IMR-90 (cell line): Measurements from ENCODE around the gene EGFR. TPM values are rescaled to one million over a fixed set of nuclear protein-coding genes. Genes with fewer than 3 reads are reported as not detected.

Experiments
- ATAC-seq: fragments of 200-7000 bp; cut with Tn5 transposase; 2 replicates; pipeline ENCODE4 v1.9.1; 2020; ENCODE audit warnings: low read depth, mild to moderate bottlenecking, moderate library complexity
- BruUV-seq: library from RNA; stranded (reverse); fragments of 400-500 nt; replicated peaks from 2 replicates; lab custom pipeline; 2021; lab: Mats Ljungman, UMichigan
- CTCF ChIA-PET: fragments of 300-600 bp; formaldehyde crosslinking; extraction: SDS; loops from one replicate; lab custom pipeline; 2021; ENCODE audit warnings: antibody characterized with exemption; lab: Yijun Ruan, JAX
- POLR2A ChIA-PET: fragments of 300-600 bp; sonication (Branson Sonifier 250); formaldehyde crosslinking; loops from one replicate; lab custom pipeline; 2022; ENCODE audit warnings: antibody characterized with exemption; ENCODE audit not compliant: unreplicated experiment; lab: Charles Lee
- DNase-seq: peaks from one replicate; pipeline ENCODE4 v3.0.0; 2013
- H2AFZ ChIP-seq: replicated peaks from 2 replicates; pipeline ENCODE3; 2013; ENCODE audit warnings: low read length, mild to moderate bottlenecking; ENCODE audit not compliant: poor library complexity
- H2AK5ac ChIP-seq: 2 replicates; pipeline ENCODE4 v1.6.1; 2013; ENCODE audit warnings: low read depth, low read length, inconsistent platforms
- H2AK9ac ChIP-seq: replicated peaks from 2 replicates; pipeline ENCODE3; 2013; ENCODE audit warnings: mild to moderate bottlenecking, low read depth, low read length, moderate library complexity; ENCODE audit not compliant: poor library complexity
- H2BK120ac ChIP-seq: 2 replicates; pipeline ENCODE4 v1.6.1; 2013; ENCODE audit warnings: low read depth, low read length, inconsistent platforms
- H2BK15ac ChIP-seq: 3 replicates; pipeline ENCODE4 v1.6.1; 2013; ENCODE audit warnings: low read depth, low read length, inconsistent platforms
- H2BK20ac ChIP-seq: 2 replicates; pipeline ENCODE4 v1.6.1; 2013; ENCODE audit warnings: low read depth, mild to moderate bottlenecking, inconsistent platforms, low read length, moderate library complexity
- H2BK5ac ChIP-seq: 2 replicates; pipeline ENCODE4 v1.6.1; 2013; ENCODE audit warnings: mild to moderate bottlenecking, low read depth, low read length, inconsistent platforms; ENCODE audit not compliant: poor library complexity, severe bottlenecking
- H3K14ac ChIP-seq: replicated peaks from 2 replicates; pipeline ENCODE4 v1.6.1; 2013; ENCODE audit warnings: low read depth, low read length, inconsistent platforms
- H3K18ac ChIP-seq: 2 replicates; pipeline ENCODE4 v1.6.1; 2013; ENCODE audit warnings: low read depth, low read length, control low read depth
- H3K23ac ChIP-seq: 2 replicates; pipeline ENCODE4 v1.6.1; 2013; ENCODE audit warnings: low read depth, low read length, inconsistent platforms
- H3K27ac ChIP-seq: 2 replicates; pipeline ENCODE4 v1.5.1; 2013; ENCODE audit warnings: mild to moderate bottlenecking, control low read depth, low read length; ENCODE audit not compliant: insufficient read depth
- H3K27me3 ChIP-seq: 2 replicates; pipeline ENCODE4 v1.6.1; 2013; ENCODE audit warnings: low read length; ENCODE audit not compliant: control insufficient read depth, insufficient read depth
- H3K36me3 ChIP-seq: 2 replicates; pipeline ENCODE4 v1.6.1; 2013; ENCODE audit warnings: low read length, mixed read lengths; ENCODE audit not compliant: control insufficient read depth, insufficient read depth
- H3K4ac ChIP-seq: 2 replicates; pipeline ENCODE4 v1.6.1; 2013; ENCODE audit warnings: low read depth, low read length, inconsistent platforms
- H3K4me1 ChIP-seq: 2 replicates; pipeline ENCODE4 v1.6.1; 2013; ENCODE audit warnings: low read length, mixed read lengths; ENCODE audit not compliant: control insufficient read depth, insufficient read depth
- H3K4me2 ChIP-seq: 2 replicates; pipeline ENCODE4 v1.6.1; 2013; ENCODE audit warnings: low read depth, mild to moderate bottlenecking, control low read depth, low read length, moderate library complexity
- H3K4me3 ChIP-seq: 2 replicates; pipeline ENCODE4 v1.5.1; 2013; ENCODE audit warnings: low read depth, mild to moderate bottlenecking, control low read depth, low read length, moderate library complexity; ENCODE audit not compliant: insufficient read depth
- H3K56ac ChIP-seq: 2 replicates; pipeline ENCODE4 v1.6.1; 2013; ENCODE audit warnings: low read length, inconsistent platforms; ENCODE audit not compliant: insufficient read depth; ENCODE audit errors: extremely low read depth
- H3K79me1 ChIP-seq, 2 experiments: 2 replicates each; pipeline ENCODE4 v1.6.1; 2013; ENCODE audit warnings: low read length in 2 of 2, inconsistent platforms in 1 of 2, low read depth in 1 of 2
- H3K9ac ChIP-seq: 2 replicates; pipeline ENCODE4 v1.6.1; 2013; ENCODE audit warnings: low read depth, low read length, control low read depth
- H3K9me1 ChIP-seq: 2 replicates; pipeline ENCODE4 v1.6.1; 2013; ENCODE audit warnings: low read length, inconsistent platforms; ENCODE audit not compliant: insufficient read depth
- H3K9me3 ChIP-seq: 2 replicates; pipeline ENCODE4 v1.6.1; 2013; ENCODE audit warnings: low read length; ENCODE audit not compliant: control insufficient read depth, insufficient read depth
- H4K20me1 ChIP-seq: 2 replicates; pipeline ENCODE4 v1.6.1; 2013; ENCODE audit warnings: low read length, inconsistent platforms; ENCODE audit not compliant: insufficient read depth
- H4K5ac ChIP-seq: 2 replicates; pipeline ENCODE4 v1.6.1; 2013; ENCODE audit warnings: mild to moderate bottlenecking, low read depth, low read length, control low read depth
- H4K8ac ChIP-seq, 2 experiments: 2 replicates each; pipeline ENCODE4 v1.6.1; 2013; ENCODE audit warnings: low read depth in 2 of 2, low read length in 2 of 2, control low read depth in 1 of 2, inconsistent platforms in 1 of 2
- H4K91ac ChIP-seq: 2 replicates; pipeline ENCODE4 v1.6.1; 2013; ENCODE audit warnings: low read depth, low read length, inconsistent platforms; ENCODE audit not compliant: insufficient read depth
- CEBPB ChIP-seq: IDR thresholded peaks from 2 replicates; pipeline ENCODE4 v1.6.1; 2012; ENCODE audit warnings: low read depth, low read length, improper control_type of control experiment
- FOS ChIP-seq: fragments of 150-350 bp; IDR thresholded peaks from 2 replicates; pipeline ENCODE4 v1.6.1; 2016; ENCODE audit warnings: low read depth, low read length
- MAFK ChIP-seq: IDR thresholded peaks from 2 replicates; pipeline ENCODE4 v1.6.1; 2012; ENCODE audit warnings: low read depth, low read length, improper control_type of control experiment
- RAD21 ChIP-seq: IDR thresholded peaks from 2 replicates; pipeline ENCODE4 v1.6.1; 2012; ENCODE audit warnings: low read length, improper control_type of control experiment
- RFX5 ChIP-seq: IDR thresholded peaks from 2 replicates; pipeline ENCODE4 v1.8.0; 2012; ENCODE audit warnings: low read depth, mild to moderate bottlenecking, low read length, moderate library complexity
- WGBS, 2 experiments: methylation state at CpG; one replicate each; pipeline versions ENCODE4 v1.1.5 to v1.1.7; 2013; ENCODE audit warnings: missing lambda C conversion rate in 2 of 2; ENCODE audit not compliant: insufficient read length in 1 of 2; ENCODE audit errors: extremely low coverage in 2 of 2; 5-methylcytosine and 5-hydroxymethylcytosine counted together
- dilution Hi-C: fragments of 300-500 bp; cut with HindIII; formaldehyde crosslinking; loops from one replicate; pipeline ENCODE4 v1.14.3; 2018; ENCODE audit warnings: low sequenced_read_pairs; ENCODE audit not compliant: unreplicated experiment
- in situ Hi-C: fragments of 300-500 bp; cut with MboI; formaldehyde crosslinking; loops from 3 replicates; pipeline ENCODE4 v1.14.3; 2019; ENCODE audit warnings: low sequenced_read_pairs, inconsistent platforms, mixed read lengths
- intact Hi-C: fragments of 100-400 bp; cut with micrococcal nuclease; formaldehyde crosslinking; loops from 2 replicates; pipeline ENCODE4 v1.10.0; 2022
- polyA plus RNA-seq, 3 experiments: library from polyadenylated mRNA; depleted of rRNA; stranded (reverse); fragments of >200 nt; gene quantifications; 2 replicates each; pipeline ENCODE4 v1.2.3, GENCODE V29; 2012; ENCODE audit warnings: low replicate concordance in 1 of 3
- total RNA-seq: library from RNA; depleted of rRNA; stranded (reverse); fragments of >200 nt; gene quantifications from 2 replicates; pipeline ENCODE4 v1.2.3, GENCODE V29; 2012
- TF ChIP-seq, protein P1 (sequence below): fragments of 150-350 bp; IDR thresholded peaks from 2 replicates; pipeline ENCODE4 v1.6.1; 2016; ENCODE audit warnings: low read depth, mild to moderate bottlenecking, low read length, moderate library complexity, borderline replicate concordance
- TF ChIP-seq, protein P2 (sequence below): conservative IDR thresholded peaks from 2 replicates; pipeline ENCODE4 v1.5.1; 2012; ENCODE audit warnings: mild to moderate bottlenecking, low read depth, low read length, improper control_type of control experiment

The EGFR gene
- total and polyA plus RNA-seq, 2 of the 4 experiments (the other 2 are of a cell fraction): 36.9 to 60.4 TPM

DNA sequence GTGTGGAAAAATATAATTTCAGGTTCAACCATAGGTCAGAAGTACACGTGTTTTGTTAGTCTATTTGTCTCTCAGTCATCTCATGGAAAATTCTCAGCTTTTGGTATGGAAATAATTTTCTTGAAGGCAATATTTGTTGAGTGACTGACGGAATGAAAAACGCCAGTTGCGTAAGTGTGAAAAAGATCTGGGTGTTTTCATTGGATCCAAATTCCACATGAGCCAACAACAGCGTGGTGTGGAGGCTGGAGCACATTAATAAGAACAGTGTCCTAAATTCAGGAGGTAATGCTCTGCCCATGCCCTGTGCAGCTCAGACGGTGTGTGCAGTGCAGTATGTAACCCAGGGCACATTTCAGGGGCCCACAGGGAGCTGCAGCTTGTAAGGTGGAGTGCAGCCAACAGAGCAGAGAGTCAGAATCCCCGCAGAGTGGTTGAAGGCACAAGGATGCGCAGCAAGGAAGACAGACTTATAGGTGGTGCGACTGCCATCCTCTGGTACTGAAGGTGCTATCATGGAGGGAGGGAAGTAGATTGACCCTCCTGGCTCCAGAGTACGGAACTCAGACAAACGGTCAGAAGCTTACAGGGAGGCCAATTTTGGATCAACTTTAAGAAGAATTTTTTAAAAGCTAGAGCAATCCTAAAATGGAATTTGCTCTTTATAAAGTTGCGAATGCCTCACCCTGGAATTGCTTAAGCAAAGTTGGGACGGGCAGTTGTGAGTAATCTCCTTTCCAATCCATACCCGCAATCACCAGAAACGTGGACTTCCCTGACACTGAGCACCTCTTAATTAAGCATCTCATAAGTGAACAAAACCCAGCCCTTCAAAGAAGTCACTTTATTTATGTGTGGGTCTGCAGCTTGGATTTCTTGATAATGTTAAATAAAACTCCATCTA lies 38.0 kb downstream of the EGFR start:
- H3K23ac ChIP-seq: peak overlapping the region; percentile 1; the same call in 1 of the 2 replicates
- H2BK120ac ChIP-seq: peak overlapping the region; percentile 12; the same call in 1 of the 2 replicates
- peak overlapping the region; percentile 89 for H2BK5ac ChIP-seq
- H3K4me2 ChIP-seq: 0 out of 2 replicates have a peak overlapping the region, but pooled peaks have one; percentile 8
- peak overlapping the region; percentile 0 for H4K5ac ChIP-seq
- peak overlapping the region; percentile 31 for H2AK9ac ChIP-seq
- WGBS, 2 experiments: 62% methylated on average over 6 of the region's 15 CpGs; no CpG with 5 or more reads in 1 of the 2 experiments
- H4K91ac ChIP-seq: peak overlapping the region; percentile 41; the same call in 1 of the 2 replicates
- H3K9me3 ChIP-seq: no peaks in the 10 kb centered on the region
- peak overlapping the region; percentile 66; the same call in 1 of the 2 replicates for H2BK20ac ChIP-seq
- H2AK5ac ChIP-seq: peak overlapping the region; percentile 92
- no peak overlapping the region for H3K4me3 ChIP-seq
- DNase-seq (no peak), ATAC-seq (no peak; the same call in 1 of the 2 replicates)
- H3K18ac ChIP-seq: peak overlapping the region; percentile 47
- peaks cover 40% of the 10 kb centered on the region for H3K9me1 ChIP-seq
- H4K20me1 ChIP-seq: peaks cover 14% of the 10 kb centered on the region
- no peaks in the 10 kb centered on the region for H3K27me3 ChIP-seq
- H3K14ac ChIP-seq: peak overlapping the region; percentile 69
- no TSS peak for BruUV-seq
- dilution Hi-C loops (no loop called here), in situ Hi-C loops (no loop called here), intact Hi-C loops (no loop called here)
- no peak overlapping the region for H2AFZ ChIP-seq
- H3K36me3 ChIP-seq: peaks cover 4% of the 10 kb centered on the region; the same call in 1 of the 2 replicates
- TF ChIP-seq MAFK (no peak), CEBPB (peak; percentile 57; the same call in 1 of the 2 replicates), RAD21 (no peak), RFX5 (no peak), FOS (no peak)
- TF ChIP-seq, protein P1, sequence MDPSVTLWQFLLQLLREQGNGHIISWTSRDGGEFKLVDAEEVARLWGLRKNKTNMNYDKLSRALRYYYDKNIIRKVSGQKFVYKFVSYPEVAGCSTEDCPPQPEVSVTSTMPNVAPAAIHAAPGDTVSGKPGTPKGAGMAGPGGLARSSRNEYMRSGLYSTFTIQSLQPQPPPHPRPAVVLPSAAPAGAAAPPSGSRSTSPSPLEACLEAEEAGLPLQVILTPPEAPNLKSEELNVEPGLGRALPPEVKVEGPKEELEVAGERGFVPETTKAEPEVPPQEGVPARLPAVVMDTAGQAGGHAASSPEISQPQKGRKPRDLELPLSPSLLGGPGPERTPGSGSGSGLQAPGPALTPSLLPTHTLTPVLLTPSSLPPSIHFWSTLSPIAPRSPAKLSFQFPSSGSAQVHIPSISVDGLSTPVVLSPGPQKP: no peak
- TF ChIP-seq, protein P2, sequence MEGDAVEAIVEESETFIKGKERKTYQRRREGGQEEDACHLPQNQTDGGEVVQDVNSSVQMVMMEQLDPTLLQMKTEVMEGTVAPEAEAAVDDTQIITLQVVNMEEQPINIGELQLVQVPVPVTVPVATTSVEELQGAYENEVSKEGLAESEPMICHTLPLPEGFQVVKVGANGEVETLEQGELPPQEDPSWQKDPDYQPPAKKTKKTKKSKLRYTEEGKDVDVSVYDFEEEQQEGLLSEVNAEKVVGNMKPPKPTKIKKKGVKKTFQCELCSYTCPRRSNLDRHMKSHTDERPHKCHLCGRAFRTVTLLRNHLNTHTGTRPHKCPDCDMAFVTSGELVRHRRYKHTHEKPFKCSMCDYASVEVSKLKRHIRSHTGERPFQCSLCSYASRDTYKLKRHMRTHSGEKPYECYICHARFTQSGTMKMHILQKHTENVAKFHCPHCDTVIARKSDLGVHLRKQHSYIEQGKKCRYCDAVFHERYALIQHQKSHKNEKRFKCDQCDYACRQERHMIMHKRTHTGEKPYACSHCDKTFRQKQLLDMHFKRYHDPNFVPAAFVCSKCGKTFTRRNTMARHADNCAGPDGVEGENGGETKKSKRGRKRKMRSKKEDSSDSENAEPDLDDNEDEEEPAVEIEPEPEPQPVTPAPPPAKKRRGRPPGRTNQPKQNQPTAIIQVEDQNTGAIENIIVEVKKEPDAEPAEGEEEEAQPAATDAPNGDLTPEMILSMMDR: no peak
- H3K56ac ChIP-seq: peak overlapping the region; percentile 25; the same call in 1 of the 2 replicates
- H3K4me1 ChIP-seq: peaks cover 48% of the 10 kb centered on the region
- H3K79me1 ChIP-seq: peaks cover 40 to 86% of the 10 kb centered on the region in 2 experiments
- peak overlapping the region; percentile 78 for H3K27ac ChIP-seq
- ChIA-PET POLR2A (no interaction called here), CTCF (interaction anchor here (0.7 to 0.8 kb wide), 3 partner anchors 8 to 210 kb away, joined by 3 read pairs; no protein-coding TSS in a partner anchor)
- peak overlapping the region; percentile 78 for H3K4ac ChIP-seq
- peak overlapping the region; percentile 61; the same call in 2 of the 3 replicates for H2BK15ac ChIP-seq
- peak overlapping the region; percentile 26; the same call in 1 of the 2 replicates for H3K9ac ChIP-seq
- H4K8ac ChIP-seq: peak overlapping the region; percentile 33 to 69
